Measurements from ENCODE around the gene PAIP2.

Gene PAIP2

GRCh38 chr5:139340051-139340450, 1.6 kb upstream of the PAIP2 start:
- TF ChIP-seq CTCF (IDR thresholded peaks at IDR 0.05; ENCODE audit: insufficient read depth, low read length) (no peak), POLR2AphosphoS5 (IDR thresholded peaks at IDR 0.05; ENCODE audit: low read depth) (no peak)
- TF ChIP-seq, protein P1, sequence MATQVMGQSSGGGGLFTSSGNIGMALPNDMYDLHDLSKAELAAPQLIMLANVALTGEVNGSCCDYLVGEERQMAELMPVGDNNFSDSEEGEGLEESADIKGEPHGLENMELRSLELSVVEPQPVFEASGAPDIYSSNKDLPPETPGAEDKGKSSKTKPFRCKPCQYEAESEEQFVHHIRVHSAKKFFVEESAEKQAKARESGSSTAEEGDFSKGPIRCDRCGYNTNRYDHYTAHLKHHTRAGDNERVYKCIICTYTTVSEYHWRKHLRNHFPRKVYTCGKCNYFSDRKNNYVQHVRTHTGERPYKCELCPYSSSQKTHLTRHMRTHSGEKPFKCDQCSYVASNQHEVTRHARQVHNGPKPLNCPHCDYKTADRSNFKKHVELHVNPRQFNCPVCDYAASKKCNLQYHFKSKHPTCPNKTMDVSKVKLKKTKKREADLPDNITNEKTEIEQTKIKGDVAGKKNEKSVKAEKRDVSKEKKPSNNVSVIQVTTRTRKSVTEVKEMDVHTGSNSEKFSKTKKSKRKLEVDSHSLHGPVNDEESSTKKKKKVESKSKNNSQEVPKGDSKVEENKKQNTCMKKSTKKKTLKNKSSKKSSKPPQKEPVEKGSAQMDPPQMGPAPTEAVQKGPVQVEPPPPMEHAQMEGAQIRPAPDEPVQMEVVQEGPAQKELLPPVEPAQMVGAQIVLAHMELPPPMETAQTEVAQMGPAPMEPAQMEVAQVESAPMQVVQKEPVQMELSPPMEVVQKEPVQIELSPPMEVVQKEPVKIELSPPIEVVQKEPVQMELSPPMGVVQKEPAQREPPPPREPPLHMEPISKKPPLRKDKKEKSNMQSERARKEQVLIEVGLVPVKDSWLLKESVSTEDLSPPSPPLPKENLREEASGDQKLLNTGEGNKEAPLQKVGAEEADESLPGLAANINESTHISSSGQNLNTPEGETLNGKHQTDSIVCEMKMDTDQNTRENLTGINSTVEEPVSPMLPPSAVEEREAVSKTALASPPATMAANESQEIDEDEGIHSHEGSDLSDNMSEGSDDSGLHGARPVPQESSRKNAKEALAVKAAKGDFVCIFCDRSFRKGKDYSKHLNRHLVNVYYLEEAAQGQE (IDR thresholded peaks at IDR 0.05; ENCODE audit: insufficient replicate concordance, low read depth), result no peak
- Histone ChIP-seq H3K4me3 (replicated peaks; ENCODE audit: insufficient read depth, low read length) (no peak overlapping the region), H3K27ac (replicated peaks) (no peak overlapping the region), H3K27me3 (ENCODE audit: insufficient read depth, poor library complexity, severe bottlenecking) (no peaks in the 10 kb centered on the region)
- DNase-seq (ENCODE audit: low read depth in 1 of 2, low spot score in 1 of 2), result no peak

GRCh38 chr5:139341187-139341688, 416 bp upstream of the PAIP2 start:
- DNase-seq (ENCODE audit: low read depth in 1 of 2, low spot score in 1 of 2), result no peak
- TF ChIP-seq GABPA (IDR thresholded peaks at IDR 0.05; ENCODE audit: low read depth) (no peak), CTCF (IDR thresholded peaks at IDR 0.05; ENCODE audit: insufficient read depth, low read length) (no peak), SPI1 (IDR thresholded peaks at IDR 0.05; ENCODE audit: borderline replicate concordance, low read depth) (no peak), POLR2AphosphoS5 (IDR thresholded peaks at IDR 0.05; ENCODE audit: low read depth) (no peak)
- TF ChIP-seq, protein P1 (IDR thresholded peaks at IDR 0.05; ENCODE audit: insufficient replicate concordance, low read depth), result no peak
- Histone ChIP-seq H3K27me3 (ENCODE audit: insufficient read depth, poor library complexity, severe bottlenecking) (no peaks in the 10 kb centered on the region), H3K4me3 (replicated peaks; ENCODE audit: insufficient read depth, low read length) (peak overlapping the region; percentile 82), H3K27ac (replicated peaks) (no peak overlapping the region)

DNA sequence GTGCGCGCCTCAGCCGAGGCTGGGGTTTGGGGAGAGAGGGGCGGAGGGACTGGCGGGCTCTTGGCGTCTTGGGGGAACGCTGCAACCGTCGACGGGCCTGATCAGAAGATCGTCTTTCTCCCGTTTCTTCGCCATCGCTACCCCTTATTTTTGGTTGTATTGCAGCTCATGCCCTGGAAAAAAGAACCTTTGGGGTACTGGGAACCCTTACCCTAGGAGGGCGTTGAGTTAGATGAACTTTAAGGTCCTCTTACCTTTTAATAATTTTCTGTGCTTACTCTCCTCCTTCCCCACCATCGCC, 719 bp downstream of the PAIP2 start:
- no peak for DNase-seq (ENCODE audit: low read depth in 1 of 2, low spot score in 1 of 2)
- Histone ChIP-seq H3K27ac (replicated peaks) (peak overlapping the region; percentile 88), H3K27me3 (ENCODE audit: insufficient read depth, poor library complexity, severe bottlenecking) (no peaks in the 10 kb centered on the region), H3K4me3 (replicated peaks; ENCODE audit: insufficient read depth, low read length) (peak overlapping the region; percentile 82)
- TF ChIP-seq SPI1 (IDR thresholded peaks at IDR 0.05; ENCODE audit: borderline replicate concordance, low read depth) (no peak), GABPA (IDR thresholded peaks at IDR 0.05; ENCODE audit: low read depth) (no peak), POLR2AphosphoS5 (IDR thresholded peaks at IDR 0.05; ENCODE audit: low read depth) (no peak), CTCF (IDR thresholded peaks at IDR 0.05; ENCODE audit: insufficient read depth, low read length) (no peak)
- TF ChIP-seq, protein P1 (IDR thresholded peaks at IDR 0.05; ENCODE audit: insufficient replicate concordance, low read depth), result no peak
